Gastrocnemius medialis (tissue), 4 donors: ENCODE measurements around the gene MPHOSPH9.

Experiments
- POLR2A ChIP-seq, 2 donors: fragments of 450-650 bp; IDR thresholded peaks; one replicate each; pipeline ENCODE4 v1.6.1; 2017; ENCODE audit warnings: antibody characterized with exemption in 2 of 2, mild to moderate bottlenecking in 2 of 2, moderate library complexity in 2 of 2
- TF ChIP-seq, protein P1 (sequence below), 5 experiments: fragments of 450-650 bp in 3 of 5; fragments of 200-600 bp in 2 of 5; sonication (generic) in 2 of 5; IDR thresholded peaks in 4 of 5; conservative IDR thresholded peaks in 1 of 5; 1 replicate in 4 of 5; 2 replicates in 1 of 5; pipeline ENCODE4 v1.5.1; 2016 to 2019; ENCODE audit warnings: antibody characterized with exemption in 5 of 5, mild to moderate bottlenecking in 3 of 5, moderate library complexity in 3 of 5

DNA sequence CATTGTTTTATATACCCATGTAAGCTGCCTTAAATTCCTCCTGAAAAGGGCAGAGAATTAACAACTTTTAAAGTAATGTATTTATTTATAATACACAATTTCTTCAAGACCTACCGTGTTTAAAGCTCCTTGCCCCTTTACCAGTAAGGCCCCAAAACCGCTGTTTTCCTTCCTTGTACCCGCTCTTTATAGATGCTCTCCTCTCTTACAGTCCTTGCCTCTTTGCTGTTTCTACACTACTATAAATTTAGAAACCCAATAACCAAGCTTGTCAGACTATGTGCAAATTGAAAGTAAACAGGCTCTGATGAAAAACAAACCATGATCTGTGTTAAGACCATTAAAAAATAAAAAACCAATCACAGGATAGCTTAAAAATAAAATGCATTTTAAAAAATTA, 3.9 kb downstream of the MPHOSPH9 start:
- TF ChIP-seq, protein P1, sequence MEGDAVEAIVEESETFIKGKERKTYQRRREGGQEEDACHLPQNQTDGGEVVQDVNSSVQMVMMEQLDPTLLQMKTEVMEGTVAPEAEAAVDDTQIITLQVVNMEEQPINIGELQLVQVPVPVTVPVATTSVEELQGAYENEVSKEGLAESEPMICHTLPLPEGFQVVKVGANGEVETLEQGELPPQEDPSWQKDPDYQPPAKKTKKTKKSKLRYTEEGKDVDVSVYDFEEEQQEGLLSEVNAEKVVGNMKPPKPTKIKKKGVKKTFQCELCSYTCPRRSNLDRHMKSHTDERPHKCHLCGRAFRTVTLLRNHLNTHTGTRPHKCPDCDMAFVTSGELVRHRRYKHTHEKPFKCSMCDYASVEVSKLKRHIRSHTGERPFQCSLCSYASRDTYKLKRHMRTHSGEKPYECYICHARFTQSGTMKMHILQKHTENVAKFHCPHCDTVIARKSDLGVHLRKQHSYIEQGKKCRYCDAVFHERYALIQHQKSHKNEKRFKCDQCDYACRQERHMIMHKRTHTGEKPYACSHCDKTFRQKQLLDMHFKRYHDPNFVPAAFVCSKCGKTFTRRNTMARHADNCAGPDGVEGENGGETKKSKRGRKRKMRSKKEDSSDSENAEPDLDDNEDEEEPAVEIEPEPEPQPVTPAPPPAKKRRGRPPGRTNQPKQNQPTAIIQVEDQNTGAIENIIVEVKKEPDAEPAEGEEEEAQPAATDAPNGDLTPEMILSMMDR (IDR thresholded peaks at IDR 0.05 in 4 of 5, conservative IDR thresholded peaks at IDR 0.05 in 1 of 5), result no peak
- TF ChIP-seq POLR2A (IDR thresholded peaks at IDR 0.05), result no peak
